Stimulated activated CD8-positive, alpha-beta memory T cell treated with anti-CD3 and anti-CD28 coated beads, Interleukin-7, amount 100 ng/mL, for 24 hours (primary cell): Measurements from ENCODE around the gene CPVL.

ENCODE experiments used
- DNase-seq: peaks from one replicate; pipeline ENCODE4 v3.0.0-alpha.2; 2020; ENCODE audit warnings: low read depth

CPVL gene

DNA sequence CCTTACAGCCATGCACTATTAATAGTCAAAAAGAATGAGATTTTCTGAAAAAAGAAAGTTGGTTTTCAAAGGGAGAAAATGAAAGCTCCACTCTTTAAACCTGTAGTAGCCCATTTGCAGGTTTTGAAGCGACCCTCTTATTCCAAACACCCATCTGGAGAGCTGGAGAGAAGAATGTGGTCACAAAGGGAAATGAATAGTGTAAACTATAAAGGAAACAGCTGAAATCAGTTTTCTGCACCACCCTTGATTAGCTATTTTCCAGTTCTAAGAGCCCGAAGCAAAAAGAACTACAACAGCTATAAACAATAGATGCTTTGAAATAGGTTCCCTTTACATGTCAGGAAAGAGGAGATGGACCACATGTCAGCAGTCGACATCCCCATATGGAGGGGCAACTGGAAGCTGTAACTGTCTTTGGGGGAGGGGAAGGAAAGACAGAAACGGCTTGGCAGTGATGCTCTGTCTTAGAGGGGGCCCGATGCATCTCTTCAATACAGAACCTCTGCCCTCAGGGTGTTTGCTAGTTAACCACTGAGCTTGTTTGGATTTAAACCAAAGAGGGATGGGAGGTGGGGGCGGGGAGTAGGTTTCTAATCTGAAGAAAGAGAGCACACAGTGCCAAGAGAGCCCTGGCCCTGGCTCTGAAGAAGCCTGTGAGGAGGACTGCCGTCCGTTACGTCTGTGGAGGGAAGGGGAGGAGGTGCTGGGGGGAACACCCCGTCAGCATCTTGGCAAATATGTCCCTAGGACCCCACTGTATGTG is 55.3 kb downstream of the CPVL start:
- DNase-seq, result no peak

DNA sequence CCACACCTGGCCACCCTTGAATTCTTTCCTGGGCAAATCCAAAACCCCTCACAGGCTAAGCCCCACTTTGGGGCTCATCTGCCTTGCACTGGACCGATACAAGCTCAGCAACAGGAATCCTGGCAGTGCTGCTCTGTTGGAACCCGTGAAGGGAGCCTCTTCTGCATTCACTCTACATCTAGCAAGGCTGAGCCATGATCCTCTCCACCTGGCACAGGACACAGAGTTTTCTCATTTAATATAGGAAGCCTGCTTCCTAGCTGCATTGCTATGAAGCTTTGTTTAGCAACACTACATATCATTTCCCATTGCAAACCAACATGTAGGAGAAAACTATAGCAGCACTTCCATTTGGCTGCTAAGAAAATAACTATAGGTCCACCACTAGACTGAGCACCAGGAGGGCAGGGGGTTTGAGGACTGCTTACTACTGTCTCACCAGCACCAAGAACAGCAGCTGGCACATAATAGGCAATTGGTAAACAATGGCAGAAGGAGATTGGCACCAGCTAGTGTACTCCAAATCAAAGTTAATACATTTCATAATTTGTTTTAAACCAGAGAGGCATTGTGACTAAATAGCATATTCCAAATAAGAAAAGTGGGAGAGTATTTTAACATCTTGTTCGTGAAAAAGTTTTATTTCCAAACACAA is 56.1 kb downstream of the CPVL start:
- no peak for DNase-seq

DNA sequence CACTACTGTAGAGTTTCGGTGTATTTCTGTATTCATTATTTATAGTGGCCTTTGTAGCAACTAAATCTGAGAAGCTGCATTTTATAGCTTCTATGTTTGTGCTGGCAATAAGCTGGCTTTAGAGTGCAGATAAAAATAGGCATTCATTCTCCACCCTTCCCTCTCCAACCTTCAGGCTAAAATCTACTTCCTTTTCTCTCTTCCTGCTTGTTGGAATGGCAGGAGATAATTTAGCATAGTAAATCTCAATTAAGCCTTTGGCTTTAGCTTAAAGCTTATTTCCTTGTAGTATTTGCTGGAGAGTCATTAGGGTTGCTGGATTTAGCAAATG is 58.5 kb downstream of the CPVL start:
- no peak for DNase-seq

DNA sequence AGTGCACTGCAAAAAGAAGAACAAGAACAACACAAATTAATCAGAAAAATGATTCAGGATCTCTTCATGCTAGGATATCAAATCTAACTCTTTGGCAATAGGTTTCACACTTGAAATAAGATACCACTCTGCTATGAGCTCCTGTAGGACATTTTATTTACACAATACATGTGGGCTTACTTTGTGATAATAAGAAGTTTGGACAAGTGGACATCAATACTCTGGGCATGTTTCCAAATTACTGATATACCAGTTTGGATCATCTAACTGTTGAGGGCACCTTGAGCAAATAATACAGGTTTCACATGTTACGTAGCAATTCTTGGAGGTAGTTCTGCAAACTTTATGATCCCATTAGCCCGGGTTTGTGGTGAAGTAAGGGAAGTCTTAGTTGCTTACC is 59.8 kb downstream of the CPVL start:
- no peak for DNase-seq

DNA sequence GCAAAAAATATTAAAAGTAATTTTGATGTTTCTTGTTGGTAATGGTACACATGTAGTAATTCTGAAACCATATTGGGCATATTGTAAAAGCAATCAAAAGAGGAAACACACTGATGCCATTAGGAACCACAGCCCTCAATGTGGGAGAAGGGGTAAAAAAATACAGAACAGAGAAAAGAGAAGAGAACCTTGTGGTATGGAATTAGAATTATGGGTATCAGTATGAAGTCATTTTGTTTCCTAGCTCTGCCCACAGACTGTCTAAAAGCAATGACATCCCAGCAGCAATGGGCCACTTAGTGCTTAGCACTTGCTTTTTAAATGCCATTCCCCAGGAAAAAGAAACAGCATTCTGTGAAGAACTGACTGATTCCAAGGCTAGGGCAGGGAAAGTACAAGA is 61.5 kb downstream of the CPVL start:
- DNase-seq, result no peak

DNA sequence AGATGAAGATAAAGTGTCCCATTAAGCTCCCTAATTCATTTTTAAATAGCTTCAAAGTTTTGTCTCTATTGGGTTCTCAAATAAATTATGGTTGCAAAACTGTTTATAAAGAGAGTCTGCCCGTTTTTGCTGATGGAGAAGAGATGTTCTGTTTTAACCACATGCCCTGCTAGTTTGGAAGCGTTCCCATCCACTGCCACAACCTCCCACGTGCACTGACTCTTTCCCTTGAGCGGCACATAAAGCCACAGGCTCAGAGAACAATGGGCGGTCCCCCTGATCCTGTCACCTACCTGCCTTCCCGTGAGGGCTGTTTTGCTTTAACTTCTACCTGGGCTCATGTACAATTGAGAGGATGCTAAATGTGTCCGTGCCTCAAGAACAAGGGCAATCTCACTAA is 65.5 kb downstream of the CPVL start:
- DNase-seq, result no peak

DNA sequence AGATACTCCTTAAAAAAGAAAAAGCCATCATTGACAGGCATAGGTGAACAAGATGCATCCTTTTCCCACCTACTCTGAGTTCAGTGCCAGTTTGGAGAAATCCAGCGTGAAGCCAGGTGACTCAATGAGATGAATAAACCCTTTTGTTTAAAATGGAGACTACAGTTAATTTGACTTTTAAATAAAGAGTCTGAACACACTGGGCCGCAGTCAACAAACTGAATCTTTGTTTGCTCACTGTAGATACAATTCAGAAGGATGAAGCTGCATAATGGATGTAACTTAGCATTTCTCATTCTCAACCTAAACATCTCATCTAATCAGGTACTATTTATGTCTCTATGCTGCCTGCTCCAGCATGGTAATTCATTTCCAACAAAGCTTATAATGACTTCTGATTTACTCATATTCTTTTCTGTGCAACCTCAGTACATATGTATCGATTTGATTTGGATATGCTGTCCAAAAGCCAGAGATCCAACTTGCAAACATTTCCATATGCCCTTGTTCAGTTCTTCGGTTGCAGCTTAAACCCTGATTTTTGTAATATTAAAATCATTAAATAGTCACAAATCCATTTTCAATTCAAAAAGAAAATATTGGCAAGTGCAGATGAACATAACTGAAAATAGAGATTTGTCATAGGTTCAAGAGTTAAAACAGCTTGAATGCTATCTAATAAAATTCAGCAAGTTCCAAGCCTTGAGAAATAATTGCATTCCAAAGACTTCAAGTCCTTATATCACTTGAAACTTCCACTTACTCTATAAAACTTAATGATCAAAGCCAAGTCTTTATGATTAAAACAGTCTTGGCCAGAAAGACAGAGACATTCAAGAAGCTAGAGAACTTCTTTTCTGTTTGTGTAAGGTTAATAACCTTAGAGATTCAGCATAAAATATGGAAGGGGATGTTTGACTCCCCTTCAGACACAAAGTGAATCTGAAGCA is 67.8 kb downstream of the CPVL start:
- no peak for DNase-seq

DNA sequence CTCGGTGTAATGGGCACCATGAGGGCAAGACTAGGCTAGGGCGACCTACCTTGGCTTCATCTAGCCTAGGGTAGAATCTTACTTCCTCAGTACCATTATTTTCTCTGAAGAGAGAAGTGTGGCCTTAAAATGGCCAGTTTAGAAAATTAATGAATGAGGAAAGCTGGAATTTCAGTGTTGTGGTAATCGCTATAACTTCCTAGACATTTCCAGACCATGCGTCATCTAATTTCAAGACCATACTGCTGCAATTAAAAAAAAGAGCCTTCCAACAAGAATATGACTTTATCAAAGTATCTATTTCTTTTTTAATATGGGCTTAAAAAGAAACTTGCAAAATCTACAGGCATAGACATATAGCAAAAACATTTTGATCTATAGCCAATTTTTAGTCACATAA is 68.5 kb downstream of the CPVL start:
- DNase-seq, result no peak

DNA sequence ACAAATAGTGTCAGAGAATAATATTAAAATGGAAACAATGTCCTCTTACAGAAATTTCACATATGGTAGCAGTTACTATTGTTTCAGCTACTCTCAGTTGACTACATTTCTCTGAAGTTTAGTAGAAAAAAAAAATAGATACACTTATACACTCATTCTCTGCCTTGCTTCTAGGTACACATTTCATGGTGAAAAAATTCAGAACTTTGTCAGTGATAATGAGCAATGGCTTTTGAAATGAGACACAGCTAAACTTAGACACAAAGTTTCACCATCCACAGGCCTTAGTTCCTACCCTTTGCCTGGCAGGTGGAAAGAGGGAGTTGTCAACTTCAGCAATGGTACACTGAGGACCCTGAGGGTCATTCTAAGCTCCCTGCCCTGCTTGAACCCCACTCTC is 69.2 kb downstream of the CPVL start:
- no peak for DNase-seq

DNA sequence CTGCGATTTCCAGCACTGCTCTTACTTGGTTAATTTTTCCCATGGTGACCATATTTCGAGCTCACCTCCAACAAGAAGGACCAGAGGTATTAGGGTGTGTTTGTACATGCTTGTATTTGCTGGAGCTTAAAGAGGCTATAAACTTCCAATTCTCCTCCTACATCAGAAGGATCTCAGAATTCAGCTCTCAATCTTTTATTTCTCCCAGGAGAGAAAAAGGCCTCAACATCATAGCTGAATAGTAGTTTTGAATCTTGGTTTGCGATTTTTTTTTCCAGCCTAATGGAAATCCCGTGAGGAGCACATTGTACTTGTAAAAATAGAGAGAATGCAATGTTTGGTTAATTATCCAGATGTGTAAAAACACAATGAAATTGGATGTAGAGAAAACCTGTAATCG is 69.7 kb downstream of the CPVL start:
- DNase-seq, result no peak

DNA sequence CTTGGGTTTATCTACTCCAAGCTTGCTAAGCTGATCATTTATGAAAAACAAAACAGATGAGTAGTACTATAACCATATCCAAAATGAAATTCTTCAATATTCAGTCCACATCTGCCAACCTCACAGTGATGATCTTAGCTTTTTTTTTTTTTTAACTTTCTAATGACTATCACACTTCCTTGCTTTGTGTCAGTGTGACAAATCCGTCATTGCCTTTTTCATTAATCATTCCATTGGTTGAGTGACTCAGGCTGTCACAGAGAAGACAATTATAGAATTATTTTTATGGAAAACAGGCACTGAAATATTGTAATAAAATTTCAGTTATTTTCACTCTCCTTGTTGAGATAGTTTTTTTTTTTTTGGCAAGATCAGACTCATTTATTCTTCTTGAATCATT is 70.7 kb downstream of the CPVL start:
- no peak for DNase-seq

DNA sequence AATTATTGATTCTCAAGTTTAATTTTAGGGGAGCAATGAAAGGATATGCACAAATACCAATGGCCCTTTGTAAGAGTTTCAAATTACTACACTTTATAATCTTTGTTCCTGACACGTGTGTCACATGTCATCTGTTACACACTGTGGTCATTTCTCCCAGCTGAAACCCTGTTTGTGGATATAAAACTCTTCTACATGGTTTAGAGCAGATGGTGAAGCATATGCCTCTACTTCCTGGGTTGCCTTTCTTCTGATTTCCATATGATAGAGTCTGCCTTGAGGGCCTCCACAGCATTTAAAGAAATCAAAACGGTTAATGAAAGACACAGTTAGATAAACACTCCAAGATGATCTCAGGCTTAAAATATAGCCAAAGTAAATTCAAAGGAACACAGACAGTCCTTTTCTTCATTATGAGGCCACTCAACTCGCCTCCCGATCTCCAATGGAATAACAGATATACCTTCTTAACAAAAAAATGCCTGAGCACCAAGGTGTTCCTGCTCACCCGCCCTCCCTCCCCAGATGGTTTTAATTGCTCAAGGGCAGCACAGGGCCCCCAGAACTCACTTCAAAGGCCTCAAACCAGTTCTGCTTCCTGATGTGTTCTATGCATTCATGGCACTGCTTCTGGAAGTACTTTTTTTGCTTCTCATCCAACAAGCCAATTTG is 75.0 kb downstream of the CPVL start:
- no peak for DNase-seq

DNA sequence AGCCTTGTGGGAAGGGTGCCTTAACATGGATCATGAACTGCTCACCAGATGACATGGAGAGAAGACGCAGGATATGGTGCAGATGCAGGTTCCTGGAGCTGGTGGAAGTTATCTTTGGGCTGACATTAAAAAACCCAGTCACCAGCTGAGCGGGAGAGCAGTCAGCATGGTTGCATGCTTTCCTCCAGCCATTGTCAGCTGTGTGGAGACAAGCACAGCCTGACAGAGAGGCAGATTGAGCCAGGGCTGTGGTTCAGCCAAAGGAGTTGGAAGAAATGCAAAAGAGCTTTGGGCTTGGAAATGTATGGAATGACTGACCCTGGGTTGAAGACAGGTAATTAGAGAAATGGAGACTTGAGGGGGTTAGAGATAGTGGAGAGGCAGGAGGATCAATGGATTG is 79.7 kb downstream of the CPVL start:
- DNase-seq, result no peak

DNA sequence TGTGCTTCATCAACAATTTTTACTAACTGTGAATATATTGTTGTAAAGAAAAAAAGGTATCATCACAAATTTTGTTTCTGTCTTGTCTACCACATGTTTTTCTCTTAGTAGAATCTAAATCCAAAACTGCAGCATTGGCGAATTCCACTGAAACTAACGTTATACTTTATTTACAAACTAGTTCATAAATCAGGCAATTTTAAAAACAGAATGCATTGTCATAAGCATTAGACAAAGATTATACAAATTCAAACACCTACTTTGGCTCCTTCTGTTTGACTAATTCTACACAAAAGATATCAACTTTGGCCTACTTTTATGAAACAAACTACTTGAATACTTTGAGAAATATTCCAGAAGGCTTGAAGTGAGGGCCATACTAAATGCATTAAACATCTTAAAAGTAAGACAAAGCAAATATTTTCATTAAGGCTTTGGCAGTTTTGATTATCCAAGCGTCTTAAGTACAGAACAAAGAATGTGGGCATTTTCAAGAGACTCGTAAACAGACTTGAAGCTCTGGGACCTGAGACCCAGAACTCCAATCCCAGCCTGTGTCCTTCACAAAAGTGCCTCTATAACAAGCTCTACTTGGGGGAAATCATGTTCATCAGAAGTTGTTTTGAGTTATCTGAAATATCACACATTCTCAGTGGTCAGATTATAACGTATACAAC is 81.0 kb downstream of the CPVL start:
- DNase-seq, result no peak

DNA sequence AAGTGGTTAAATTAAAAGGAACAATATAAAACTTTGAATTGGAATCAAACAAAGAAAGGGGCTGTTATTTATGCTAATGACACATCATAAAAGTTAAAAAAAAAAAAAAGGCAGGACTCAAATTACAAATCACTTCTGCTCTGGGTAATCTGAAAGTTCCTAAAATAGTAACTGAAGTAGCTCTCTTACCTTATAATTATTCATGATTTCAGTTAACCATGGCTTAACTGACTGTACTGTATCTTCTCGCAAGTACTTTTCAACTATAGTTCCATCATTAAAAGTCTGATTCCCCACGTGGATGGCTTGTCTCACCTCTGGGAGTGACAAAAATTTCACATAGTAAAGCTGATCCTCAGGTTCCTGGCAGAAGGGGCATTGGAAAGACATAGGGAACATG is 82.5 kb downstream of the CPVL start:
- DNase-seq, result no peak

DNA sequence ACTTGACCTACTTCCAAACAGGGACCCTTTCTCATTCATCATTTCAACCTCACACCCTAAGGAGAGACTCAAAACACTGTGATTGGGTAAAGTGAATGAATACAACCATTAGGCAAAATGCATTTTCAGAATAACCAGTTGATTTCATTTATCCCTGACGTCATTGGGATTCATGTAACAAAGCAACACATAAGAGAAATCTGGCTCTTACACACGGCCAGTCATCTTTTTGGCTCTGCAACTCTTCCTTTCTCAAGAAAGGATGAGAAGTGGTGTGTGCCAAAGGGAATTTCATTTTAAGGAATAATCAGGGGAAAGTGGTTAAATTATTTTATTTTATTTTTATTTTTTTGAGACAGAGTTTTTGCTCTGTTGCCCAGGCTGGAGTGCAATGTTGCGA is 83.1 kb downstream of the CPVL start:
- DNase-seq, result no peak

DNA sequence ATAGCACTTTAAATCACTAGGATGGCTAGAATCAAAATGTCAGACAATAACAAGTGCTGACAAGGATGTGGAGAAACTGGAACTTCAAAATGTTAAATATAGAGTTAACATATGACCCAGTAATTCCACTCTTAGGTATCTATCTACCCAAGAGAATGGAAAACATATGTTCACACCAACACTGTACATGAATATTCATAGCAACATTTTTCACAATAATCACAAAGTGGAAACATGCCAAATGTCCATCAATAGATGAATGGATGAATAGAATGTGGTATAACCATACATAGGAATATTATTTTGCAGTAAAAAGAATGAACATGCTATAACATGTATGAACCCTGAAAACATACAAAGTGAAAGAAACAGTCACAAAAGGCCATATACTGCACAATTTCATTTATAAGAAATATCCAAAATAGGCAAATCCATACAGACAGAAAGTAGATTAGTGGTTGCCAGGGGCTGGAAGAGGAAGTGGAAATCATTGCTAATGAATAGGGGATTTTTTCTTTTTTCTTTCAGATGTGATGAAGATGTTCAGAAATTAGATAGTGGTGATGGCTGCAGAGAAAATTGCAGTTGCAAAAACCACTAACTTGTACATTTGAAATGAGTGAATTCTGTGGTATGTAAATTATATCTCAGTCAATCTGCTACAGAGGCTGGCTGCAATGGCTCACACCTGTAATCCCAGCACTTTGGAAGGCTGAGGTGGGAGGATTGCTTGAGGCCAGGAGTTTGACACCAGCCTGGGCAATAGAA is 93.0 kb downstream of the CPVL start:
- DNase-seq, result no peak

DNA sequence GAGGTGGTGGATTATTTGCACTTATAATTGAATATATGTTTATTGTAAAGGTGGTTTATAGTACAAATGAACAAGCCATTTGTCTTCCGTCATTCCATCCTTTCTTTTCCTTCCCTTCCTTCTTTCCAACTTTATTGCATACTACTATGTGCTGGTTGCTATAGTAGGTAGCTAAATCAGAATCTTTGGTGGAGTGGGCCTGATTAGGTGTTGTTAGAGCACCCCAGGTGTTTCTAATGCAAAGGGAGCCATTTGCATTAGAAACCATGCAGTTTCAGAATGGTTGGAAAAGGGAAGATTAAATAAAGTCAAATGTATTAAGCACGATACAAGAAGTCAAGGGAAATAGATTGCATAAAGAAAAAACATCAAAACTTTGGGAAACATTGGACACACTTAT is 99.4 kb downstream of the CPVL start:
- no peak for DNase-seq

DNA sequence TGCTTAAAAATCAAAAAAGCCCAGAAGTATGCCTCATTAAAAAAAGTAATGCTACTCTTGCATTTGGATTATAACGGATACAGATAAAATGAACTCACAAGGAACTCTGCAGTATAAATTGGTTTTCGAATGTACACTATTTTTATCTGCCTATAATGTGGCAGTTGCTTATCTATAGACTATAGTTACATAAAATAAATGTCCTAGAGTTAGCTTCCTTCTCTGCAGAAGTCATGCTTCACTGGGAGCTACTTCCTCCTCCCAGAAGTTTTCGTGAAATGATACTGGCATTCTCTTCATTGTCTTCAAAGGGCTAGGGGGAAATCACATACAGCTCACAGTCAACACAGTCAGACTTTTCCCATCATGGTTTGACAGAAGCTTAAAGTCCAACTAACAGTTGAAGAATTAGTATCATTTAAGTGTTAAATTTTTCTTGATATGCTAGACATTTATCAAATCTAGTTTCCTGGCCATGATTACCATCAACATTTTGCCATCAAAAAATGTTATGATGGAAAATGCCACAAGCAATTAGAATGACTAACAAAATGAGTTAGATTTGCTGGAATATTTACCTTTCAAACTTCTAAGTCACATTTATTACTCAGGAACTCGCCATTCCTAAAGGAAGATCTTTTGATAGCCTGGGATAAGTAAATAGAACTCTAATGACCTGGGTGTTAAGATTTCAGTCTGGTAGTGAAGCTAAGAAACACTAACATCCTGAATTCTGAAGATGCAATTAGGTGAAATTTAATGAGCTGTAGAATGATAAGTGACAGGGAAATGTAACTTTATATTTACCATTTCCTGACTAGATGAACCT is 100.9 kb downstream of the CPVL start:
- no peak for DNase-seq

DNA sequence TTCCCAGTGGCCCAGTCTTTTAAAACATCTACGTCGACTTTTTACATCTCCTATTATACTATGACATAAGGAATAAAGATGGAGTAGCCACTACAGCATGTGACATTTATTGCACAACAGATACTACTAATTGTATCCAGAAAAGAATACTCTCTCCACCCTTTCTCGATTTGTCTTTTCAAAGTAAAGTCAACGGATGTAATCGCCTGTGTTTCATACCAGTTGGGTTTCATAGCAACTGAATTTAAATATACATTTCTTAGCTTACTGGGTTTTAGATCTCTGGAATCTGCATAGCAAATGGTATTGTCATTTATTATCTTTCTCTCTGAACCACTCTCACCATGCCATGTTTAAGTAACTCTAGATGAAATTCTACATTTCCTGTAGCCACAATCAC is 101.8 kb downstream of the CPVL start:
- no peak for DNase-seq
